ENCODE measurements around the gene PDE2A. TPM values are rescaled to one million over a fixed set of nuclear protein-coding genes. Genes with fewer than 3 reads are reported as not detected.

The PDE2A gene
- total and polyA plus RNA-seq, 9 donors = 8.3 to 44.0 (median 12.8) TPM

- Histone ChIP-seq H3K4me1 (ENCODE audit: insufficient read depth) (no peaks in the 10 kb centered on the region), H3K4me3 (no peak overlapping the region), H3K27ac (no peak overlapping the region), H3K9me3 (no peaks in the 10 kb centered on the region), H3K36me3 (no peaks in the 10 kb centered on the region), H3K27me3 (no peaks in the 10 kb centered on the region)
- intact Hi-C loops (cut with DNase I) = no loop called here
- no peak for DNase-seq
- WGBS, 3 donors = 81 to 84% (median 82%) methylated on average over 7 of the region's 7 CpGs
- TF ChIP-seq CTCF (IDR thresholded peaks at IDR 0.05) (no peak), EP300 (IDR thresholded peaks at IDR 0.05) (no peak), POLR2A (IDR thresholded peaks at IDR 0.05) (no peak)
Measured at GRCh38 chr11:72688929-72689328, 14.7 kb upstream of the PDE2A start.

- no peaks in the 10 kb centered on the region for H3K9me3 ChIP-seq
- TF ChIP-seq POLR2A (IDR thresholded peaks at IDR 0.05) = no peak
- no peak for TF ChIP-seq EP300 (IDR thresholded peaks at IDR 0.05)
- no peak for TF ChIP-seq CTCF (IDR thresholded peaks at IDR 0.05)
- H3K27ac ChIP-seq = no peak overlapping the region
- H3K4me3 ChIP-seq = no peak overlapping the region
- H3K36me3 ChIP-seq = no peaks in the 10 kb centered on the region
- no peaks in the 10 kb centered on the region for H3K4me1 ChIP-seq (ENCODE audit: insufficient read depth)
- intact Hi-C loops (cut with DNase I) = no loop called here
- WGBS, 3 donors = 87 to 89% (median 89%) methylated on average over 7 of the region's 7 CpGs
- DNase-seq = no peak
- H3K27me3 ChIP-seq = no peaks in the 10 kb centered on the region
Measured at GRCh38 chr11:72688486-72688885, 14.3 kb upstream of the PDE2A start.

GRCh38 chr11:72687326-72687725, 13.1 kb upstream of the PDE2A start:
- no peaks in the 10 kb centered on the region for H3K36me3 ChIP-seq
- TF ChIP-seq EP300 (IDR thresholded peaks at IDR 0.05) (no peak), CTCF (IDR thresholded peaks at IDR 0.05) (no peak), POLR2A (IDR thresholded peaks at IDR 0.05) (no peak)
- H3K27ac ChIP-seq = no peak overlapping the region
- no peaks in the 10 kb centered on the region for H3K9me3 ChIP-seq
- 86 to 91% (median 90%) methylated on average over 7 of the region's 7 CpGs for WGBS, 3 donors
- no peaks in the 10 kb centered on the region for H3K27me3 ChIP-seq
- no peaks in the 10 kb centered on the region for H3K4me1 ChIP-seq (ENCODE audit: insufficient read depth)
- intact Hi-C loops (cut with DNase I) = no loop called here
- no peak overlapping the region for H3K4me3 ChIP-seq
- DNase-seq = no peak

- Histone ChIP-seq H3K9me3 (no peaks in the 10 kb centered on the region), H3K27ac (no peak overlapping the region), H3K4me1 (ENCODE audit: insufficient read depth) (no peaks in the 10 kb centered on the region), H3K36me3 (no peaks in the 10 kb centered on the region), H3K27me3 (no peaks in the 10 kb centered on the region), H3K4me3 (no peak overlapping the region)
- intact Hi-C loops (cut with DNase I) = no loop called here
- peak in 1 of 5 donors; percentile 67 for DNase-seq
- 14 to 29% (median 28%) methylated on average over 8 of the region's 8 CpGs for WGBS, 3 donors
- TF ChIP-seq CTCF (IDR thresholded peaks at IDR 0.05) = no peak
- TF ChIP-seq POLR2A (IDR thresholded peaks at IDR 0.05) = no peak
Measured at GRCh38 chr11:72686639-72687220, 12.5 kb upstream of the PDE2A start.
